DOHH2 (cell line): ENCODE results near the gene PACRG.

Source experiments
- H3F3A ChIP-seq: fragments of 200-600 bp; sonication (generic), shearing (Covaris generic); 2 replicates; pipeline ENCODE4 v1.6.0; 2016; ENCODE audit warnings: antibody characterized with exemption, mild to moderate bottlenecking; ENCODE audit not compliant: control insufficient read depth, insufficient read depth
- H3K27ac ChIP-seq: fragments of 200-600 bp; sonication (generic); 2 replicates; pipeline ENCODE4 v1.5.1; 2014; ENCODE audit warnings: low read depth, mild to moderate bottlenecking, low read length, moderate library complexity
- H3K27me3 ChIP-seq: fragments of 200-600 bp; sonication (generic); 2 replicates; pipeline ENCODE4 v1.6.1; 2014; ENCODE audit warnings: mild to moderate bottlenecking, low read length, mixed read lengths; ENCODE audit not compliant: control insufficient read depth
- H3K36me3 ChIP-seq: fragments of 200-600 bp; sonication (generic); 2 replicates; pipeline ENCODE4 v1.6.1; 2014; ENCODE audit warnings: mild to moderate bottlenecking, low read length, moderate library complexity, mixed read lengths; ENCODE audit not compliant: control insufficient read depth
- H3K4me1 ChIP-seq: fragments of 200-600 bp; sonication (generic); 2 replicates; pipeline ENCODE4 v1.6.1; 2014; ENCODE audit warnings: mild to moderate bottlenecking, low read length, mixed read lengths; ENCODE audit not compliant: control insufficient read depth
- H3K4me2 ChIP-seq: fragments of 200-600 bp; sonication (generic); 2 replicates; pipeline ENCODE4 v1.6.0; 2014; ENCODE audit warnings: mild to moderate bottlenecking, low read length, moderate library complexity
- H3K4me3 ChIP-seq: fragments of 200-600 bp; sonication (generic); 2 replicates; pipeline ENCODE4 v1.5.1; 2014; ENCODE audit warnings: mild to moderate bottlenecking, low read length, mixed read lengths
- H3K79me2 ChIP-seq: fragments of 200-600 bp; sonication (generic); 2 replicates; pipeline ENCODE4 v1.6.1; 2014; ENCODE audit warnings: mild to moderate bottlenecking, low read length, mixed read lengths; ENCODE audit not compliant: control insufficient read depth
- H3K9me2 ChIP-seq: fragments of 200-600 bp; sonication (generic); replicated peaks from 2 replicates; pipeline ENCODE4 v1.6.1; 2014; ENCODE audit warnings: mild to moderate bottlenecking, low read length, mixed read lengths; ENCODE audit not compliant: control insufficient read depth
- H3K9me3 ChIP-seq: fragments of 200-600 bp; sonication (generic); 2 replicates; pipeline ENCODE4 v1.6.1; 2014; ENCODE audit warnings: antibody characterized with exemption, low read length, mixed read lengths; ENCODE audit not compliant: control insufficient read depth, insufficient read depth
- H4K20me1 ChIP-seq: fragments of 200-600 bp; sonication (generic); 2 replicates; pipeline ENCODE4 v1.6.0; 2014; ENCODE audit warnings: low read depth, mild to moderate bottlenecking, antibody characterized with exemption, low read length, moderate library complexity; ENCODE audit not compliant: control insufficient read depth, insufficient read depth
- CTCF ChIP-seq: fragments of 200-600 bp; sonication (generic); IDR thresholded peaks from one replicate; pipeline ENCODE4 v1.5.1; 2014; ENCODE audit warnings: antibody characterized with exemption, mild to moderate bottlenecking, low read depth, low read length; ENCODE audit not compliant: poor library complexity, severe bottlenecking
- EZH2phosphoT487 ChIP-seq: fragments of 200-600 bp; sonication (generic); IDR thresholded peaks from 2 replicates; pipeline ENCODE4 v1.6.1; 2017; ENCODE audit warnings: borderline replicate concordance, mild to moderate bottlenecking, antibody characterized with exemption, low read length, moderate library complexity, mixed read lengths

The PACRG gene

GRCh38 chr6:163123098-163123497 lies 395.3 kb downstream of the PACRG start:
- Histone ChIP-seq H3K27me3 (no peaks in the 10 kb centered on the region), H3K27ac (no peak overlapping the region), H3K36me3 (no peaks in the 10 kb centered on the region), H3F3A (no peaks in the 10 kb centered on the region), H4K20me1 (no peaks in the 10 kb centered on the region), H3K9me3 (no peaks in the 10 kb centered on the region), H3K79me2 (no peaks in the 10 kb centered on the region), H3K9me2 (no peaks in the 10 kb centered on the region), H3K4me2 (no peak overlapping the region), H3K4me3 (no peak overlapping the region), H3K4me1 (no peaks in the 10 kb centered on the region)
- TF ChIP-seq CTCF (no peak), EZH2phosphoT487 (no peak)

GRCh38 chr6:163126741-163127140 lies 399.0 kb downstream of the PACRG start:
- Histone ChIP-seq H3F3A (no peaks in the 10 kb centered on the region), H3K36me3 (no peaks in the 10 kb centered on the region), H4K20me1 (no peaks in the 10 kb centered on the region), H3K79me2 (no peaks in the 10 kb centered on the region), H3K27me3 (no peaks in the 10 kb centered on the region), H3K4me3 (no peak overlapping the region), H3K9me2 (no peaks in the 10 kb centered on the region), H3K4me2 (no peak overlapping the region), H3K9me3 (no peaks in the 10 kb centered on the region), H3K27ac (no peak overlapping the region), H3K4me1 (no peaks in the 10 kb centered on the region)
- TF ChIP-seq CTCF (no peak), EZH2phosphoT487 (no peak)

- H3K9me2 ChIP-seq = no peaks in the 10 kb centered on the region
- TF ChIP-seq CTCF (no peak), EZH2phosphoT487 (no peak)
- no peaks in the 10 kb centered on the region for H3K9me3 ChIP-seq
- H3K27ac ChIP-seq = no peak overlapping the region
- no peaks in the 10 kb centered on the region for H3K36me3 ChIP-seq
- H3K79me2 ChIP-seq = no peaks in the 10 kb centered on the region
- no peaks in the 10 kb centered on the region for H3K27me3 ChIP-seq
- H4K20me1 ChIP-seq = no peaks in the 10 kb centered on the region
- no peaks in the 10 kb centered on the region for H3F3A ChIP-seq
- H3K4me2 ChIP-seq = no peak overlapping the region
- no peaks in the 10 kb centered on the region for H3K4me1 ChIP-seq
- H3K4me3 ChIP-seq = no peak overlapping the region
Observed at GRCh38 chr6:163127587-163127986, 399.8 kb downstream of the PACRG start.

GRCh38 chr6:163128324-163128723 lies 400.6 kb downstream of the PACRG start:
- H3K4me1 ChIP-seq = no peaks in the 10 kb centered on the region

More at GRCh38 chr6:163128324-163128723, 400.6 kb downstream of the PACRG start:
- no peaks in the 10 kb centered on the region for H3K79me2 ChIP-seq
- no peaks in the 10 kb centered on the region for H3K9me2 ChIP-seq
- no peak overlapping the region for H3K27ac ChIP-seq
- H4K20me1 ChIP-seq = no peaks in the 10 kb centered on the region
- no peak overlapping the region for H3K4me2 ChIP-seq
- H3K4me3 ChIP-seq = no peak overlapping the region
- H3K27me3 ChIP-seq = no peaks in the 10 kb centered on the region
- TF ChIP-seq CTCF (no peak), EZH2phosphoT487 (no peak)
- H3K36me3 ChIP-seq = no peaks in the 10 kb centered on the region
- no peaks in the 10 kb centered on the region for H3K9me3 ChIP-seq
- no peaks in the 10 kb centered on the region for H3F3A ChIP-seq
